HUES48 (cell line): ENCODE results near the gene SUN5.

Source experiments
- H3K27ac ChIP-seq: one replicate; pipeline ENCODE4 v1.7.0; 2013; ENCODE audit warnings: low read depth, low read length, inconsistent platforms
- H3K27me3 ChIP-seq: 2 replicates; pipeline ENCODE4 v1.6.1; 2013; ENCODE audit warnings: mild to moderate bottlenecking, low read length; ENCODE audit not compliant: control insufficient read depth, insufficient read depth
- H3K36me3 ChIP-seq: 2 replicates; pipeline ENCODE4 v1.6.1; 2013; ENCODE audit warnings: low read length; ENCODE audit not compliant: control insufficient read depth, insufficient read depth
- H3K4me1 ChIP-seq: 2 replicates; pipeline ENCODE4 v1.6.1; 2013; ENCODE audit warnings: mild to moderate bottlenecking, low read length; ENCODE audit not compliant: control insufficient read depth, insufficient read depth
- H3K4me3 ChIP-seq: 2 replicates; pipeline ENCODE4 v1.5.1; 2013; ENCODE audit warnings: mild to moderate bottlenecking, low read depth, low read length
- H3K9ac ChIP-seq: 2 replicates; pipeline ENCODE4 v1.6.1; 2013; ENCODE audit warnings: mild to moderate bottlenecking, low read depth, low read length, moderate library complexity
- H3K9me3 ChIP-seq: 2 replicates; pipeline ENCODE4 v1.6.1; 2013; ENCODE audit warnings: low read length; ENCODE audit not compliant: control insufficient read depth, insufficient read depth

The SUN5 gene

DNA sequence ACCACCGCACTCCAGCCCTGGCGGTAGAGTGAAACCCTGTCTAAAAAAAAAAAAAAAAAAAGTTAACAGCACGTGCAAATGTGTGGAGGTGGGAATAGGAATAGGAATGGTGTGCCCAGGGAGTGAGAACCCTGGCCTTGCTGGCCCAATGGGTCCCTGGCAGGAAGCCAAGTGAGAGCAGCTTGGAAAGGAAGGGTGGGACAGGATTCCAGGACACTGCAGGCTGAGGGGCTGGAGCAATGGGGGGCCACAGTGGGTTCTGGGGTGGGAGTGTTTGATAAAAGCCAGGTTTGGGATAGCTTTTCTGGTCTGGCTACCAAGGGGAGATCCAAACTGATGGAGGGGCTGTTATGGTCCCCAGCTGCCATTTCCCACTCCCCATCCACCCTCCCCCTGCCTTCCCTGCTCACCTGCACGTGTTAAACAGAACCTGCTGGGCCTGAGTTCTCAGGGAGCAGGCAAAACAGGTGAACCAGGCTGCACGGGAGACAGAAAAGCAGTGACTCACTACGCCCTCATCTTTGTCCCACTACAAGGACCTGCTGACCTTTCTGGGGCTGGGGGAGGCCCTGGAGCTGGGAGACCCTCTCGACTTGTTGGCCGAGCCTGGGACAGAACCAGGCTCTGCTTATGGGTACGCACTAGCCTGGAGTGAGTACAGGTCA lies 3.3 kb downstream of the SUN5 start:
- Histone ChIP-seq H3K36me3 (no peaks in the 10 kb centered on the region), H3K9me3 (no peaks in the 10 kb centered on the region), H3K9ac (no peak overlapping the region), H3K27me3 (no peaks in the 10 kb centered on the region; the same call in 1 of the 2 replicates), H3K4me1 (no peaks in the 10 kb centered on the region), H3K27ac (no peak overlapping the region), H3K4me3 (no peak overlapping the region)

DNA sequence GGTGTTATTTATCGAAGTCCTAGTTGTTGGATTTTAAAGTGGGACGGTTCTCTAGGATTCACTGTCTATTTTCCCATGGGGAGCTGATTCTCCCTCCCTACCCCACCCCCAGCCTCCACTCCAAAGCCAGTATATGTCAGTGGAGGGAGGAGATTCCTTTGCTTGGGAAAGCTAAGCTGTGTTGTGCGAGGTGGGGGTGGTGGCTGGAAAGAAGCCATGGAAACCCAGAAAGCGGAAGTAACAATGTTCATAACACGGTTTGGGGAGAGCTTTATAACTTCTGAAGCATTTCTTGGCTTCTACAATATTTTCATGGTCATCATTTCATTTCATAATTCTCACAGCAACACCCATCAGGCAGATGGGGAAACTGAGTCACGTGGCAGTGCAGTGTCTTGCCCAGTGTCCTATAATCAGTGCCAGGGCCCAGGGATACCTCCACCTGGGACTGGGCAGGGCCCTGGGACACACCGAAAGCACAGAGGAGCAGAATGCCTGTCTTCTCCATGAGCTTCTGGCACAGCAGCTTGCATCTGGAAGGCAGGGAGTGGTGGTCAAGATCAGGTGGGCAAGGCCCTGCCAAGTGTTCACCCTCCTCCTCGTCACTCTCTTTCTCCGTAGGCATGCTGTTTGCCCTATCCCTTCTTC lies 4.5 kb downstream of the SUN5 start:
- Histone ChIP-seq H3K9ac (no peak overlapping the region), H3K4me1 (no peaks in the 10 kb centered on the region), H3K27ac (no peak overlapping the region), H3K9me3 (no peaks in the 10 kb centered on the region), H3K4me3 (no peak overlapping the region), H3K36me3 (no peaks in the 10 kb centered on the region), H3K27me3 (no peaks in the 10 kb centered on the region; the same call in 1 of the 2 replicates)

DNA sequence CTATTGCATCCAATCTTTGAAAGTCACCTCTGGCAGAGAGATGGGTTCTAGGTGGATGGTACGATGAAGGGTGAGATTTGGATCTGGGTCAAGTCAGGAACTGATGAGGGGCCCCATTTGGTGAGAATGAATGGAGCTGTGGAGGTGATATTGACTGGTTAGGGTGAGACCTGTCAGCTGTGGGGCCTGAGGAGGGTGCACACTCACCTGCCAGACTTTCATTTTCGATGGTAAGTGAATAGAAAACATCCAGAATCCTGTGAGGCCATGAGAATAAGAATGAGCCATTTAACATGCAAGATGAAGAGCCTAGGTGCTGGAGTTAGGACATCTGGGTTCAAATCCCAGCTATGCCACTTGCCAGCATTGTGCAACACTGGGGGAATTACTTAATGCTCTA lies 6.8 kb downstream of the SUN5 start:
- Histone ChIP-seq H3K27ac (no peak overlapping the region), H3K36me3 (no peaks in the 10 kb centered on the region), H3K27me3 (no peaks in the 10 kb centered on the region; the same call in 1 of the 2 replicates)

DNA sequence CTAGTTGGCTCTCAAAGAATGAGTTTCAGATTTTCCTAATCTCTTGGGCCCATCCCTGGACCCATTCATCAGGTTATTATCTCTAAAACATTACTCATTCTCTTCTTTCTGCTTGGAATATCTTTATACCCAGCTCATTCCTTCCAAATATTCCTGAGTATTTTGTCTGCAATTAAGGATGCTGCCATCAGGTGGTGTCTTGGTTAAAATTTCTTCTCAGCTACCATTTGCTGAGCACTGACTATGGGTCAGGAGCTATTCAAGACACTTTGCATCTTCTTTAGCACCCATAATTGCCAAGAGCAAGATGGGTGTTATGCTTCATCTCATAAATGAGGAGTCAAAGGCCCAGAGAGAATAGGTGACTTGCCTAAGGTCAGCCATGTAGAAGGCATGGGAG lies 8.4 kb downstream of the SUN5 start:
- H3K4me3 ChIP-seq, result no peak overlapping the region
- no peaks in the 10 kb centered on the region for H3K4me1 ChIP-seq

More for the DNA sequence above, 6.8 kb downstream of the SUN5 start:
- Histone ChIP-seq H3K9ac (no peak overlapping the region), H3K4me3 (no peak overlapping the region), H3K4me1 (no peaks in the 10 kb centered on the region), H3K9me3 (no peaks in the 10 kb centered on the region)

DNA sequence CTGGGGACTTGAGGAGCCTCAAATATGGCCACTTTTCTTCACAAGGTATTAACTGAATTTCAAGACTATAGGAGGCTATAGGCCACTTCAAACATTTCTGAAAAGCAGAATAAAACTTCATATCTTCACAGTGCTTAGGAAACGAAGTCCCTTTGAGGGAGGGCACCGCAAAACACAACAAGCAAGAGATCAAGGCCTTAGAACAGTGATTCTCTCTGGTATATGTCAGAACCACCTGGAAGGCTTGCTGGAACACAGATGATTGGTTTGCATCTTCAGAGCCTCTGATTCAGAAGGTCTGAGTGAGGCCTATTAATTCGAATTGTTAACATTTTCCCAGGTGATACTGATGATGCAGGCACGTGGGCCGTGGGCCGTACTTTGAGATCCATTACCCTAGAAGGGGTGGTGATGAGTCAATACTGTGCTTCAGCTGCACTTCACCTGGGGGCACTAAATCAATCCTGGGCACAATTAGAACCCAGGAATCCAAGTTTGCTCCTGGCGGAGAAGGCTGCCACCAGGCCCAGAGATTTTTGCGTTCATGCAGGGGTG lies 10.7 kb downstream of the SUN5 start:
- Histone ChIP-seq H3K27ac (no peak overlapping the region), H3K27me3 (no peaks in the 10 kb centered on the region), H3K9ac (no peak overlapping the region), H3K36me3 (no peaks in the 10 kb centered on the region), H3K4me1 (no peaks in the 10 kb centered on the region), H3K9me3 (no peaks in the 10 kb centered on the region), H3K4me3 (no peak overlapping the region)

More for the DNA sequence above, 8.4 kb downstream of the SUN5 start:
- Histone ChIP-seq H3K9ac (no peak overlapping the region), H3K9me3 (no peaks in the 10 kb centered on the region), H3K27me3 (no peaks in the 10 kb centered on the region; the same call in 1 of the 2 replicates), H3K27ac (no peak overlapping the region), H3K36me3 (no peaks in the 10 kb centered on the region)

DNA sequence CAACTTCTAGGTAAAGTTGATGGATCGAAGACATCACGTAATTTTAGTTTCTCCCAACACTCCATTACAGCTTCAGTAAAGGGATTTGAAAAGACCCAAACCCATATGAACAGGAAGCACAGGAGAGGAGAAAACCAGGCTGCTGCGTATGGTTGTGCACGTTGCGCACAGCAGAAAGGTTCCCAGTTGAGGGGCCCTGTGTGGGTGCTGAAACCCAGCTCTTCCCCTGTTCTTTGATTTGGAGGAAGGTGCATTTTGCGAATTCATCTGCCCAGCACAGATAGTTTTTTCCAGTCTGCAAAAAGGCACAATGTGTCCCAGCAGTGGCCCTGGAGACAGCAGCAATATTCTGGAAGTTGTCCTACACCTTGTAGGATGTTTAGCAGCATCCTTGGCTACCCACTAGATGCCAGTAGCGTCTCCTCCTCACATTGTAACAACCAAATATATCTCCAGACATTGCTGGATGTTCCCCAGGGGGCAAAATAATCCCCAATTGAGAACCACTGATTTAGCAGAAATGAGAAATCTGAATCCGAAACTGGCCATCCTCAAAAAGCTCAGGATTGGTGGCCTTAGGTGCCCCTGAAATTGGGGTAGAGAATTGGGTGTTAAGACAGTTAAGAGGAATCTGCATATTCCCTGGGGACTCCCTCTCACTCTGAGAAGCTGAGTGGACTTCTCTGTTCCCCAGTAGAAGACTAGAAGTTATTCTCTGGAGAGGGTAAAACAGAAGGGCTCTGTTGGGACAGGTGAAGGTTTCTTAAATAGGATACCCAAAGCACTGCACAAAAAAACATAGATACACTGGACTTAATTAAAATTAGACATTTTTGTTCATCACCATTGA lies 12.2 kb downstream of the SUN5 start:
- Histone ChIP-seq H3K27me3 (no peaks in the 10 kb centered on the region), H3K4me1 (no peaks in the 10 kb centered on the region), H3K9me3 (no peaks in the 10 kb centered on the region)

DNA sequence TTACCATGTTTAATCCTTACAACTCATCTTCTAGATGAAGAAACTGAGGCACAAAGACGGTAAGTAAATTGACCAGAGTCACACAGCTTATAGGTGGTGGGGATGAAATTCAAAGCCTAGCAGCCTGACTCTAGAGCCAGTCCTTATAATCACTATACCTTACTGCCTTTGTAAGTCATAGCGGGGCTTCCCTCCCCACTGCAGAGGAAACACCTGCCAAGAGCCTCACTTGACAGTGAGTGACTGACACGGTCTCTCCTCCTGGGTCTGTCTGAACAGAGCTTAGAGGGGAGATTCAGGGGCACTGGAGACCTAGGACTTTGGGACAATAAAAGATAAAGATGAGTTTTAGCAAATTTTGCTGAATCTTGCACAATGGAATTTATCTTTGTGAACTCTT lies 12.8 kb downstream of the SUN5 start:
- Histone ChIP-seq H3K9ac (no peak overlapping the region), H3K27me3 (no peaks in the 10 kb centered on the region), H3K27ac (no peak overlapping the region), H3K36me3 (no peaks in the 10 kb centered on the region), H3K4me1 (no peaks in the 10 kb centered on the region), H3K4me3 (no peak overlapping the region), H3K9me3 (no peaks in the 10 kb centered on the region)

More for the DNA sequence above, 12.2 kb downstream of the SUN5 start:
- no peak overlapping the region for H3K4me3 ChIP-seq
- H3K27ac ChIP-seq, result no peak overlapping the region
- no peak overlapping the region for H3K9ac ChIP-seq
- H3K36me3 ChIP-seq, result no peaks in the 10 kb centered on the region

DNA sequence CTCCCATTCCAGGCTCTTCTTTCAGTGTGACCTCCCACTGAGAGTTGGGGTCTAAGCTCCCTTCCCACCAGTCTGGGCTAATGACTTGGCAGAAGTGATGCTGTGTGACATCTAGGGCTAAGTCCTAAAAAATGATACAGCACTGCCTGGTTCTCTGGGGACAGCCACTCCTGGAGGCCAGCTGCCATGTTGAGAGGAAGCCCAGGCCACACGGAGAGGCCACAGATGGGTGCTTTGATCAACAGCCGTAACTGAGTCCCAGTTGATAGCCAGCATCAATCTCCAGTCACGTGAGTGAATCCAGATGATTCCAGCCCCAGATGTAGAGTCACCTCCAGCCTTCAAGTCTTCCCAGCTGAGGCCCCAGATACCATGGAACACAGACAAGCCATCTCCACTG lies 13.8 kb downstream of the SUN5 start:
- H3K36me3 ChIP-seq, result no peaks in the 10 kb centered on the region
- H3K4me3 ChIP-seq, result no peak overlapping the region
- H3K9ac ChIP-seq, result no peak overlapping the region
- no peaks in the 10 kb centered on the region for H3K27me3 ChIP-seq
- no peaks in the 10 kb centered on the region for H3K9me3 ChIP-seq
- no peaks in the 10 kb centered on the region for H3K4me1 ChIP-seq
- no peak overlapping the region for H3K27ac ChIP-seq

DNA sequence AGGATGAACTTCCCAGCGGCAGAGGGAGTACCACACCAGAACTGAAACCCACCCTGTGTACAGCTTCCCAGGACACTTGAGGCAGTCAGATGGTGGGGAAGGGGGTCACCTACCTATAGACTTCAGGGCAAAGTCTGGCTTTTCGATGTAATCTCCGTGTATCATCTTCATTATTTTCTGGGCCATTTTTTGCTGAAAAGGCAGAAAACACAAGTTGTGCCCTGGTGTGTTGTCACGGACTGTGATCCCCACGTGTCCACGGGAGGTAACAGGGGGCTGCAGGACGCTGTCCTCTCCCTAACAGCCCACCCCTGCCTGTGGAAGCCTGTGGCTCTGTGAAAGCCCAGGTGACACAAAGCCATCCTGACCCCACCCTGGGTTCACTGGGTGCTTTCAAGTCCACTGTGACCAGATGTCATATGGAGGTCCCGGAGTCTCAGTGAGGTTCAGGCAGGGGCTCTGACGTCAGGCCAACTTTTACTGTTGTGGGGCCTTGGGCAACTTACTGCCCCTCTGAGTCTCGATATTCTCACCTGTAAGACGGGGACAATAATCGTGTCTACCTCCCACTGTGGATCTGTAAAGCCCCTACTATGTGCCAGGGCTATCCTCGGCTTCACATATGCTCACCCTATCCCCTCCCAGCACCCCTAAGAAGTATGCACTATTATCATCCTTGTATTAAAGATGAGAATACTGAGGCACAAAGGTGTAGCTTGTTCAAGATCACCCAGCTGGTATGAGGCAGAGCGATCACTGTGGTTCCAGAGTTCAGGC lies 14.5 kb downstream of the SUN5 start:
- Histone ChIP-seq H3K4me3 (no peak overlapping the region), H3K4me1 (no peaks in the 10 kb centered on the region), H3K27me3 (no peaks in the 10 kb centered on the region), H3K36me3 (no peaks in the 10 kb centered on the region), H3K9ac (no peak overlapping the region), H3K9me3 (no peaks in the 10 kb centered on the region), H3K27ac (no peak overlapping the region)

DNA sequence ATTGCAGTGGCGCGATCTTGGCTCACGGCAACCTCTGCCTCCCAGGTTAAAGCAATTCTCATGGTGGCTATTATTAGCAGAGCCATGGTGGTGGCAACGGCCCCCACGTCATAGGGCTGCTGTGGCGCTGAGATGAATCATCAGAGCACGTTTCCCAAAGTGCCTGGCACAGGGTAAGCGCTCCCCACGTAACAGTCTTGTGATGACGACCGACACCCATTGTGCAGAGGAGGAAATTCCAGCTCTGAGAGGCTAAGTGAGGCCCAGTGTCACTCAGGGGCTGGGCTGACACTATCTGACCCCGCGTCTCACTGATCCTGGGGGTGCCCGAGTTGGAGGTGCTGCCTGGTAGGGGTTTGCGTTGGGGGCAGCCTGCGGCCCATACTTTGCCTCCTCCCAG lies 16.2 kb downstream of the SUN5 start:
- H3K27ac ChIP-seq, result no peak overlapping the region
- no peaks in the 10 kb centered on the region for H3K9me3 ChIP-seq
- H3K4me1 ChIP-seq, result no peaks in the 10 kb centered on the region
- no peaks in the 10 kb centered on the region for H3K27me3 ChIP-seq
- no peak overlapping the region for H3K9ac ChIP-seq
- no peak overlapping the region for H3K4me3 ChIP-seq
- no peaks in the 10 kb centered on the region for H3K36me3 ChIP-seq
